Activated T-helper 1 cell treated with anti-CD3 and anti-CD28 coated beads, Interleukin-12 subunit alpha, Interleukin-12 subunit beta, Interleukin-2, Interleukin-4 antibody, amounts not matched to agents 30 ng/mL and 10 ng/mL and 1 ng/mL, durations not matched to agents 14 hours and 24 hours and 36 hours (primary cell): ENCODE measurements around the gene ZNF337. TPM values are rescaled to one million over a fixed set of nuclear protein-coding genes. Genes with fewer than 3 reads are reported as not detected.

Experiments used
- DNase-seq: peaks from one replicate; pipeline ENCODE4 v3.0.0; 2021; ENCODE audit warnings: low spot score
- H3K27ac Mint-ChIP-seq: one replicate; pipeline ENCODE4 v1.8.0; 2021; ENCODE audit warnings: mild to moderate bottlenecking, mixed read lengths
- H3K27me3 Mint-ChIP-seq: one replicate; pipeline ENCODE4 v1.8.0; 2022; ENCODE audit warnings: mild to moderate bottlenecking, moderate library complexity, mixed read lengths; ENCODE audit not compliant: insufficient read depth
- H3K36me3 Mint-ChIP-seq: one replicate; pipeline ENCODE4 v1.8.0; 2021; ENCODE audit warnings: low read depth, mixed read lengths
- H3K4me1 Mint-ChIP-seq: one replicate; pipeline ENCODE4 v1.8.0; 2021; ENCODE audit warnings: low read depth, mixed read lengths
- H3K4me3 Mint-ChIP-seq: one replicate; pipeline ENCODE4 v1.8.0; 2021; ENCODE audit warnings: mild to moderate bottlenecking, moderate library complexity, mixed read lengths
- H3K9me3 Mint-ChIP-seq: one replicate; pipeline ENCODE4 v1.8.0; 2021; ENCODE audit warnings: mixed read lengths
- intact Hi-C: fragments of 100-400 bp; cut with micrococcal nuclease; formaldehyde crosslinking; loops from one replicate; pipeline ENCODE4 v1.15.1; 2024
- total RNA-seq: library from RNA; stranded (reverse); gene quantifications from 2 replicates; pipeline ENCODE4 v1.2.3, GENCODE V29; 2022

The ZNF337 gene
- 13.9 and 14.6 TPM in 2 replicates for total RNA-seq

DNA sequence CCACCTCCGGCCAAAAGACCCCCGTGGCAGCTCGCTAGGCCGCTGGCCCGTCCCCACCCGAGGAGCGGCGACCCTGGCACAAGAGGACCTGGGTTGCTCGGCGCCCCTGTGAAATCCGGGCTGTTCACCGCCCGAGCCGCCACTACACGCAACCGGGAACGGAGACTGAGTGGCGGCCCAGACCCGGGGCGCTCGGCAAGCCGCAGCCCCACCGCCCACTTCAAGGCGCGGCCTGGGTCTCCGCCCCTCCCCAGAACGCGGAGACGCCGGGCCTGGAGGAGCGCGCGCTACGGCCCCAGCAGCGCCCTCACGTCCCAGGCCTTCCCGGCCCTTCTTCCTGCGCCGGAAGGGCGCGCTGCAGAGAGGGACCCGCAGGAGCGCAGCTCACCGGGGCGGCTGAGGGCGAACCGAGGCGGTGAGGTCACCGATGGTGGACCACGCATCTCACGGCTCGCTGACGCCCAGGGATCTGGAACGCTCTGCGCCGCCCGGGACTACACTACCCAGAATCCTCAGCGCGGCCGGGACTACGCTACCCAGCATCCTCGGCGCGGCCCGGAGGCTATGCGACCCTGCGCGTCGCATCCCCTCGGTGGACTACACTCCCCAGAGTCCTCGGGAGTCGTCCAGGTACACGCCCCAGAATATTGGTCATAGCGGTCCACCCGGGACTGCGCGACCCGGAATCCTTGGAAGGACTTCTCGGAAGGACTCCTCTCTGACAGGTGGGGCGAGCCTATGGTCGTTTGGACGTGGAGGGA, at the start of gene ZNF337:
ZNF337 (minus strand) TSS at position 483 of the 761 bp plus-strand sequence. CDS start 10,436 bp downstream, outside the sequence.
- peak within 1 kb of the TSS; percentile 91 for H3K4me3 Mint-ChIP-seq
- H3K36me3 Mint-ChIP-seq: peaks cover 22% of the 10 kb centered on the region
- peak; percentile 93 for DNase-seq
- intact Hi-C loops: loop anchor here (1.0 to 5.0 kb wide), 9 partner anchors 55 to 747 kb away; partner anchors contain the start of genes ABHD12, CST7, ENTPD6 and GINS1
- peaks cover 2% of the 10 kb centered on the region for H3K27me3 Mint-ChIP-seq
- H3K4me1 Mint-ChIP-seq: peaks cover 33% of the 10 kb centered on the region
- peaks cover 25% of the 10 kb centered on the region for H3K9me3 Mint-ChIP-seq
- H3K27ac Mint-ChIP-seq: peak within 1 kb of the TSS; percentile 93

DNA sequence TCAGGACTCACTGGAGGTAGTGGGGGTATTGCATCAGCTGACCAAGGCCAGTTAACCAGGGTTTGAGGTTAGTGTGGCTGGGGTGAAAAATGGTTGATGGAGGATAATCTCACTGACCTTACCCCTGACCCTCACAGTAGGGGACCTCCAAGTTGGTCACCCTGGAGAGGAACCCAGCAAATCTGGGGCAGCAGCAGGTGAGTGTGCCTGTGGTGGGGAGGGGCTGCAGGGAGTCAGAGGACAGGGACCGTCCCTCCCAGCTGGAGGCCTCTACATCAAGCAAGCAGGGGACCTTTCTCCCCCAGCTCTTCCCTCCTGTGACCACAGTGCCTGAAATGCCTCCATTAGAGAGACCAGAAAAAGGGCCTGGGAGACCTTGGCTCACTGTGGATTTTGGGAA, 49.1 kb upstream of the ZNF337 start:
- H3K36me3 Mint-ChIP-seq: no peaks in the 10 kb centered on the region
- H3K4me3 Mint-ChIP-seq: no peak overlapping the region
- DNase-seq: no peak
- H3K27me3 Mint-ChIP-seq: no peaks in the 10 kb centered on the region
- H3K4me1 Mint-ChIP-seq: no peaks in the 10 kb centered on the region
- intact Hi-C loops: no loop called here
- no peak overlapping the region for H3K27ac Mint-ChIP-seq
- H3K9me3 Mint-ChIP-seq: no peaks in the 10 kb centered on the region

DNA sequence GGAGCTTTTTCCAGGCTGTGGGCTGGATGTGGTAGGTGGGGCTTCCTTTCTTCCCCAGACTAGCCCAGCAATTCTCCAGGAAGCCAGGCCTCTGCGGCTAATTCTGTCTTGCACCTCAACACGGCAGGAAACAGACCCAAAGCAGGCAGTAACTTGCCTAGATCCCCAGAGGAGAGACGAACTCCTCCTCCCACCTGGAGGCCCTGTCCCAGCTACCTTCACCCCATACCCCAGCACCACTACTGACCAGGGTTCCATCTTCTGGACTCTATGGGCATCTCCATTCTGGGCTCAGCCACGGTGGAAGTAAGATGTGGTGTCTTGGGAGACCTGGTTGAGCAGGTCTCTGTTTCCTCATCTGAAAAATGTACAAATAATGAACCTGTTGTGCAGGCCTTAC, 48.4 kb upstream of the ZNF337 start:
- no peak overlapping the region for H3K27ac Mint-ChIP-seq

DNA sequence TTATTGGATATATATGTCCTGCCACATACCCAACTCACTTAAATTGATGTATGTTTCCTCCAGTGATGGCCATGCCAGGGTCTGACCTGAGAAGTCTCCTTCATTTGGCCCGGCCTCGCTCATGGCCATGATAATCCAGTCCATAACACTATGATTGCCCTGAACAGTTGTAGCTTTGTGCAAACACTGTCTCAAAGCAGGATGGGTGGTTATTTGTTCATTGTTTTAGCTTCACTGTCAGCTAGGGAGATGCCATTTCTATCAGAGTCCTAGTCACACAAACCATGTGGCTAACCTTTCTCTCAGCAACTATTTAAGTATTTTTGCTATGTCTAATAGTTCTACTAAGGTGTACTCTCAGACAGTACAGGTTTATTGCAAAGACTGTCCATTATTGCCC, 47.6 kb upstream of the ZNF337 start:
- H3K4me3 Mint-ChIP-seq: no peak overlapping the region
- intact Hi-C loops: no loop called here
- peaks cover 12% of the 10 kb centered on the region for H3K4me1 Mint-ChIP-seq

More for the DNA sequence above, 48.4 kb upstream of the ZNF337 start:
- no peak overlapping the region for H3K4me3 Mint-ChIP-seq
- DNase-seq: no peak
- H3K27me3 Mint-ChIP-seq: no peaks in the 10 kb centered on the region
- H3K4me1 Mint-ChIP-seq: peaks cover 4% of the 10 kb centered on the region
- H3K36me3 Mint-ChIP-seq: no peaks in the 10 kb centered on the region
- H3K9me3 Mint-ChIP-seq: no peaks in the 10 kb centered on the region
- intact Hi-C loops: no loop called here

DNA sequence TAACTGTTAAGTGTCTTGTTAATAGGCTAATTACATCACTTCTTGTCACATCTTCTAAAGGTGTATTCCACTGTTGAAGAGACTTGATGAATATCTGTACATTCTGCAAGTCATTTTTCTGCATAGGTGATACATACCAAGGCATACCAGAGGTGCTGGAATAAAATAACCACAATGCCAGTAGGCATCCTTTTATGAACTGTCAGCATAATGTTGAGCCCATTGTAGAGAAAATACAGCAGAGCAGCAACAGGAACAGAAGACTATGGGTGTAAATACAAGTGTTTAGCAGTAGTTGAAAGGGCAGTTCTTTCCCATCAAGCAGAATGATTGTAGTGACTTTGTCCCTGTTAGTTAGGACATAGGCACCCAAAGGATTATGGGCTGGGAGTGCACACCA, 44.4 kb upstream of the ZNF337 start:
- Mint-ChIP-seq H3K27ac (no peak overlapping the region), H3K9me3 (no peaks in the 10 kb centered on the region), H3K36me3 (no peaks in the 10 kb centered on the region), H3K4me3 (no peak overlapping the region), H3K27me3 (no peaks in the 10 kb centered on the region), H3K4me1 (peaks cover 12% of the 10 kb centered on the region)
- intact Hi-C loops: no loop called here
- no peak for DNase-seq

More for the DNA sequence above, 47.6 kb upstream of the ZNF337 start:
- Mint-ChIP-seq H3K9me3 (no peaks in the 10 kb centered on the region), H3K27ac (no peak overlapping the region), H3K27me3 (no peaks in the 10 kb centered on the region), H3K36me3 (no peaks in the 10 kb centered on the region)
- DNase-seq: no peak

DNA sequence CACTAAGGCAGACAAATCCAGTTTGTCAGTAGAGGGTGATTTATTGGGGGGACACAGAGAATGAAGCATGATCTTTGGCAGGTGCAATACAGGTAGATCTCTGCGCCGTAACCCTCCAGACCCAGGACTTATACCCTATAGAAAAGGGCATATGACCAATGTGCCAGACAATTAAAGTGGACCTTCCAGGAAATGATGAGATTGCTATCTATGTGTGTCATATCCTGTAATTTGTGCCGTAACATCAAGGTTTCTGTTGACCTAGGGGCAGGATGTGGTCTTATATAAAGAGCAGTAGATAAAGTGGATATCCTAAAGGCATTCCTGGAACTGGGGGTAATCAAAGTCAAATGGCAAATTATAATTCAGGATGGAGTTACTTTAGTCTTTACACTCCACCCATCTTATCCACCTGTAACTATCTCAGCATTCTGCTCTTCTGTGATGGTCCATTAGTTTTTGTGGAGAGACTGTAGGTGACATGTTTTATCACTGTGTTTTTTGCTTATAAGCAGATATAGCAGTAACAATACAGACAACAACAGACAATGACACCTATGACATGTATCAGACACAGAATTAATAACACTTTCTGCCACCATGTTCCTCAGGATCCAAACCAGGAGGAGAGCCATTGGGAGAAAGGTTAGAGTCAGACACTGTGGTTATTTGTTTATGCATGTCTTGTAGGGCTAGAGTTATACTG, 43.1 kb upstream of the ZNF337 start:
- Mint-ChIP-seq H3K4me3 (no peak overlapping the region), H3K27ac (no peak overlapping the region), H3K4me1 (peaks cover 12% of the 10 kb centered on the region), H3K9me3 (no peaks in the 10 kb centered on the region), H3K27me3 (no peaks in the 10 kb centered on the region), H3K36me3 (no peaks in the 10 kb centered on the region)
- intact Hi-C loops: no loop called here
- DNase-seq: no peak

DNA sequence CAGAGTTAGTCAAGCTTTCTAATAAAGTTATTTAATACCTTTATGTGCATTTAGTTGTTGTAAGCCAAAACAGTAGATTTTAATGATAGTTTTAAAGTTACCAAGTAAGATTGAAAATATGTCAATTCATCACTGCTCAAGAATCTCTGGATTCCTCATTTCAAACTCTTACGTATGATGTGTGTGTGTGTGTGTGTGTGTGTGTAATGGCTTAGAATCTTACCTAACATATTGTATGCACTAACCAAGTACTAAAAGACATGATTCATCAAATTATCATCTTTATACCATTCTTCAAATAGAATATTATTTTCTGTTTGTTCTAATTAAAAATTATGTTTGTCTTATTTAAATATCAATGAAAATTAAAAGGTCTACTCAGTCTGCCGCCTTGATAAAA, 41.5 kb upstream of the ZNF337 start:
- no peak overlapping the region for H3K27ac Mint-ChIP-seq
- no peak for DNase-seq
- no peaks in the 10 kb centered on the region for H3K9me3 Mint-ChIP-seq
- intact Hi-C loops: no loop called here
- H3K4me1 Mint-ChIP-seq: peaks cover 12% of the 10 kb centered on the region
- no peaks in the 10 kb centered on the region for H3K36me3 Mint-ChIP-seq
- no peak overlapping the region for H3K4me3 Mint-ChIP-seq
- no peaks in the 10 kb centered on the region for H3K27me3 Mint-ChIP-seq

DNA sequence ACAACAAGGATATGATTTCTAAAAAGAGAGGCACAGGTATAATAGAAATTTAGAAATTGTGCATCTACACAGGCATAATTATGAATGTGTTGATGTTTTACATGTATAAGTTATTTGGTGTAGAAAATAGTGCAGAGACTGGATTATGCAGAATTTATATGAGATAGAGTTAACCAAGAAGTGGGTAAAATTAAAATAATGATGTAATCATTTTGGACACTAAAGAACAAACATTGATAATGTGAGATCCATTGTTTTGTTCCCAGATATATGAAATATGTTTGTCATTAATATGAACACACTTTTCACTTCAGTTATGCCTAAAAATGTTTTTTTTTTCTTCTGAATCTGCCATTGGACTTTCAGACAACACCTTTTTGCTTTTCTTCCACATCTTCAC, 37.2 kb upstream of the ZNF337 start:
- H3K27ac Mint-ChIP-seq: no peak overlapping the region
- no peak overlapping the region for H3K4me3 Mint-ChIP-seq
- intact Hi-C loops: no loop called here
- no peaks in the 10 kb centered on the region for H3K4me1 Mint-ChIP-seq
- H3K27me3 Mint-ChIP-seq: no peaks in the 10 kb centered on the region
- no peaks in the 10 kb centered on the region for H3K36me3 Mint-ChIP-seq
- H3K9me3 Mint-ChIP-seq: no peaks in the 10 kb centered on the region
- no peak for DNase-seq

DNA sequence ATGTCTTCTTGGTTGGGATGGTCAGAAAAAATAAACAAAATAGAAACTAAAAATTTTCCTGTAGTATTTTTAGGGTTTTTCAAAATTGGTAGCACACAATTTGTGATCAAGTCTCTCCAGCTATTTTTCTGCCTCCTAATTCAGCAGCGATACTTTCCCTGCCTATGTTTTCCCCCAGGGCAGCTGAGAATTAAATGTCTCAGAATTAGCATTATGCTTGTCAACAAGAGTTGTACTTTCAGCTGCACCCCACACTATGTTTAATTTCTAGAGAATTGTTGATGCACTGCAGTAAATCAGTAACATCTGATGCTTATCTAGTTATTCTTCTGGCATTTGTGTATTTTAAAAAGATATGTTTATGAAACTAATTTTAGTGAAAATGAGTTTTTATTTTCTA, 34.2 kb upstream of the ZNF337 start:
- Mint-ChIP-seq H3K4me1 (peaks cover 3% of the 10 kb centered on the region), H3K36me3 (peaks cover 7% of the 10 kb centered on the region), H3K27me3 (no peaks in the 10 kb centered on the region), H3K4me3 (no peak overlapping the region), H3K27ac (no peak overlapping the region), H3K9me3 (peaks cover 16% of the 10 kb centered on the region)
- DNase-seq: no peak
- intact Hi-C loops: no loop called here

DNA sequence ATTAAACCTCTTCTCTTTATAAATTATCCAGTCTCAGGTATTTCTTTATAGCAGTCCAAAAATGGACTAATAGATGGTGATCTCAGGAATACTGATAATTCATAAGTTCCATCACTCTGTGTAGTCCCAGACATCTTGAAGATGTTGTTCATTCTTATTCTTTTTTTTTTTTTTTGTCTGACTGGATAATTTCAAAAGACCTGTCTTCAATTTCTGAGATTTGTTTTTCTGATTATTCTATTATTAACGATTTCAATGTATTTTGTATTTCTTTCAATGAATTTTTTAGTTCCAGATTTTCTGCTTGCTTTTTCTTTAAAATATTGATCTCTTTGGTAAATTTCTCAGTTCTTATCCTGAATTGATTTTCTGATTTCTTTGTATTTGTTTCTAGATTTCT, 29.7 kb upstream of the ZNF337 start:
- H3K36me3 Mint-ChIP-seq: peaks cover 15% of the 10 kb centered on the region
- no peaks in the 10 kb centered on the region for H3K27me3 Mint-ChIP-seq
- H3K4me3 Mint-ChIP-seq: no peak overlapping the region
- no peak overlapping the region for H3K27ac Mint-ChIP-seq
- intact Hi-C loops: no loop called here
- DNase-seq: no peak
- peaks cover 27% of the 10 kb centered on the region for H3K9me3 Mint-ChIP-seq
- H3K4me1 Mint-ChIP-seq: peaks cover 14% of the 10 kb centered on the region

DNA sequence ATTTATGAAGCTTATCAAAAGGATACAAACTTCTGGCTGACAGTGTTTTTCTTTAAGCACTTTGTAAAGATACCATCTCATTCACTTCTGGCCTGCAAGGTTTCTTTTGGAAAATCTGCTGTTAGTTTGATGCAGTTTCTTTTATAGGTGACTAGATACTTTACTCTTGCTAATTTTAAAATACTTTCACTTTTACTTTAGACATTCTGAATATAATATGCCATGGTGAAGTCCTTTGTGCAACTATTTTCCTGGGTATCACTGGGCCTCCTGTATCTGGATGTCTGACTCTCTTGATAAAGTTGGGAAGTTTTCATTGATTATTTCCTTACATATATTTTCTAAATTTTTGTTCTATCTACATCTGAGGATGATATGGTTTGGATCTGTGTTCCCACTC, 29.0 kb upstream of the ZNF337 start:
- Mint-ChIP-seq H3K9me3 (peaks cover 30% of the 10 kb centered on the region), H3K4me3 (no peak overlapping the region), H3K36me3 (peaks cover 17% of the 10 kb centered on the region), H3K27ac (no peak overlapping the region), H3K4me1 (peaks cover 14% of the 10 kb centered on the region), H3K27me3 (no peaks in the 10 kb centered on the region)
- no peak for DNase-seq
- intact Hi-C loops: no loop called here

DNA sequence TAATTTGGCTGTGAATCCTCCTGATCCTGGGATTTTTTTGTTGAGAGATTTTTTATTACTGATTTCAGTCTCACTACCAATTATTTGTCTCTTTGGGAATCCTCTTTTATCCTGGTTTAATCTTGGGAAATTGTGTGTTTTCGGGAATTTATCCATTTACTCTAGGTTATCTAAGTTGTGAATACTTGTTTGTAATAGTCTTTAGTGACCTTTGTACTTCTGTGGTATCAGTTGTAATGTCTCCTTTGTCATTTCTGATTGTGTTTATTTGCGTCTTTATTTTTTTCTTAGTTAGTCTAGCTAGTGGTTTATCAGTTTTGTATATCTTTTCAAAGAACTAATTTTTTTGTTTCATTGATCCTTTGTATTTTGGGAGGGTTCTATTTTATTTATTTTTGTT, 27.3 kb upstream of the ZNF337 start:
- peaks cover 30% of the 10 kb centered on the region for H3K9me3 Mint-ChIP-seq
- no peaks in the 10 kb centered on the region for H3K27me3 Mint-ChIP-seq
- peaks cover 17% of the 10 kb centered on the region for H3K36me3 Mint-ChIP-seq
- intact Hi-C loops: no loop called here
- DNase-seq: no peak
- H3K4me3 Mint-ChIP-seq: no peak overlapping the region
- no peak overlapping the region for H3K27ac Mint-ChIP-seq
- H3K4me1 Mint-ChIP-seq: peaks cover 25% of the 10 kb centered on the region

DNA sequence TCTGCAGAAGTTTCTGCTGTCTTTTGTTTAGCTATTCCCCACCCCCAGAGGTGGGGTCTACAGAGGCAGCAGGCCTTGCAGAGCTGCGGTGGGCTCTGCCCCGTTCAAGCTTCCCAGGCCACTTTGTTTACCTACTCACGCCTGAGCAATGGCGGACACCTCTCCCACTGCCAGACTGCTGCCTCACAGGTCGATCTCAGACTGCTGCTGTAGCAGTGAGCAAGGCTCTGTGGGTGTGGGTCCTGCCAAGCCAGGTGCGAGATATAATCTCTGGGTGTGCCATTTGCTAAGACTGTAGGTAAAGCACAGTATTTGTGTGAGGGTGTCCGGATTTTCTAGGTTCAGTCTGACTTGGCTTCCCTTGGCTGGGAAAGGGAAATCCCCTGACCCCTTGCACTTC, 23.6 kb upstream of the ZNF337 start:
- intact Hi-C loops: no loop called here
- Mint-ChIP-seq H3K27me3 (peaks cover 4% of the 10 kb centered on the region), H3K9me3 (peaks cover 20% of the 10 kb centered on the region), H3K27ac (no peak overlapping the region), H3K4me1 (peaks cover 28% of the 10 kb centered on the region), H3K36me3 (peaks cover 16% of the 10 kb centered on the region), H3K4me3 (no peak overlapping the region)
- no peak for DNase-seq
